Fibroblast of lung (primary cell): ENCODE measurements around the gene DOHH. TPM values are rescaled to one million over a fixed set of nuclear protein-coding genes. Genes with fewer than 3 reads are reported as not detected.

Source experiments
- DNase-seq, 2 donors: peaks; one replicate each; pipeline versions ENCODE4 v3.0.0 to v3.0.0-alpha.2; 2010; ENCODE audit warnings: low read depth in 2 of 2
- H2AFZ ChIP-seq: 2 replicates; pipeline ENCODE4 v1.5.1; 2012; ENCODE audit warnings: low read length, control low read depth, inconsistent platforms
- H3K27ac ChIP-seq: 2 replicates; pipeline ENCODE4 v1.5.1; 2011; ENCODE audit warnings: low read length, control low read depth; ENCODE audit not compliant: insufficient read depth
- H3K27me3 ChIP-seq: 2 replicates; pipeline ENCODE4 v1.5.1; 2011; ENCODE audit warnings: mild to moderate bottlenecking, low read length; ENCODE audit not compliant: control insufficient read depth, insufficient read depth
- H3K36me3 ChIP-seq: 2 replicates; pipeline ENCODE4 v1.5.1; 2011; ENCODE audit warnings: low read length; ENCODE audit not compliant: control insufficient read depth, insufficient read depth
- H3K4me1 ChIP-seq: 2 replicates; pipeline ENCODE4 v1.5.1; 2011; ENCODE audit warnings: low read length; ENCODE audit not compliant: control insufficient read depth, insufficient read depth; ENCODE audit errors: extremely low read depth
- H3K4me2 ChIP-seq: 2 replicates; pipeline ENCODE4 v1.5.1; 2011; ENCODE audit warnings: low read length, control low read depth; ENCODE audit not compliant: insufficient read depth; ENCODE audit errors: extremely low read depth
- H3K4me3 ChIP-seq, 4 experiments: fragments of 200-600 bp in 1 of 4; sonication (generic) in 1 of 4; replicated peaks in 1 of 4; 2 replicates each; pipeline ENCODE4 v1.5.1; 2011 to 2016; ENCODE audit warnings: low read length in 4 of 4, low read depth in 3 of 4, mild to moderate bottlenecking in 3 of 4, control low read depth in 2 of 4, inconsistent platforms in 1 of 4, mixed read lengths in 1 of 4; ENCODE audit not compliant: insufficient read depth in 1 of 4; ENCODE audit errors: control extremely low read depth in 1 of 4
- H3K79me2 ChIP-seq: 2 replicates; pipeline ENCODE4 v1.5.1; 2012; ENCODE audit warnings: mild to moderate bottlenecking, low read length, inconsistent platforms; ENCODE audit not compliant: control insufficient read depth, insufficient read depth
- H3K9ac ChIP-seq: 2 replicates; pipeline ENCODE4 v1.5.1; 2011; ENCODE audit warnings: mild to moderate bottlenecking, low read length, control low read depth; ENCODE audit not compliant: insufficient read depth
- H3K9me3 ChIP-seq: 2 replicates; pipeline ENCODE4 v1.5.1; 2012; ENCODE audit warnings: low read depth, low read length; ENCODE audit not compliant: control insufficient read depth, insufficient read depth
- H4K20me1 ChIP-seq: 2 replicates; pipeline ENCODE4 v1.5.1; 2011; ENCODE audit warnings: low read length; ENCODE audit not compliant: control insufficient read depth, insufficient read depth; ENCODE audit errors: extremely low read depth
- EZH2 ChIP-seq: IDR thresholded peaks from 2 replicates; pipeline ENCODE4 v1.5.1; 2012; ENCODE audit warnings: low read length, control low read depth, mild to moderate bottlenecking; ENCODE audit errors: missing control alignments
- polyA plus RNA-seq, 2 donors: library from polyadenylated mRNA; depleted of rRNA in 1 of 2; stranded (reverse) in 1 of 2; unstranded in 1 of 2; fragments of >200 nt; gene quantifications; 2 replicates each; pipeline ENCODE4 v1.2.1, GENCODE V29; 2011 to 2012; ENCODE audit warnings: missing spikeins in 1 of 2
- total RNA-seq: library from RNA; depleted of rRNA; stranded (reverse); fragments of >200 nt; gene quantifications from 2 replicates; pipeline ENCODE4 v1.2.1, GENCODE V29; 2014
- TF ChIP-seq, protein P1 (sequence below), 2 donors: IDR thresholded peaks in 1 of 2; conservative IDR thresholded peaks in 1 of 2; 1 replicate in 1 of 2; 2 replicates in 1 of 2; pipeline ENCODE4 v1.5.1; 2011 to 2012; ENCODE audit warnings: low read length in 2 of 2, control low read depth in 1 of 2, inconsistent platforms in 1 of 2, low read depth in 1 of 2, mild to moderate bottlenecking in 1 of 2

DOHH gene
- total and polyA plus RNA-seq, 2 donors (not counting 1 experiment from before 2014, with no cell fraction given) = 4.1 to 10.1 TPM

DNA sequence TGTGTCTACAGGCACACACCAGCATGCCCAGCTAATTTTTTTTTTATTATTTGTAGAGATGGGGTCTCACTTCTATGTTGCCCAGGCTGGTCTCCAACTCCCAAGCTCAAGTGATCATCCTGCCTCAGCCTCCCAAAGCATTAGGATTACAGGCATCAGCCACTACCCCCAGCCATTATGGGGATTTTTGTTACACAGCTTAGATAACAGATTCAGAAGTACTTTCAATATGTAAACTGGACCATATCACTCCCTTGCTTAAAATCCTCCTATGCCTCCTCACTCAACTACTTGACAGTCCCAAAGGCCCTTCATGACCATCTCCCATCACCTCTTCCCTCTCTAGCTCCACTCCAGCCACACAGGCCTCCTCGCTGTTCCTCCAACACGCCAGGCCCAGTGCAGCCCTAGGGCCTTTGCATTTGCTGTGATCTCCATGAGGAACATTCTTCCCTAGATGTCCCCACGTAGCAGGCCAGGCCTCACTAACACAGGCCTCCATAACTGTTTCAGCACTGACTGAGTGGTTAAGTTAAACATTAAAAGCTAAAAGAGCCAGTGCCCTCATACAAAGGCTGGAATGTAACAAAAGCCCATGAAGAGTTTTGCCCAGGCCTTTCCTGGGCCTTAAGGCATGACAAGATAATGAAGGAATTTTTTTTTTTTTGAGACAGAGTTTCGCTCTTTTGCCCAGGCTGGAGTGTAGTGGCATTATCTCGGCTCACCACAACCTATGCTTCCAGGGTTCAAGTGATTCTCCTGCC lies 2.5 kb downstream of the DOHH start:
- H3K27ac ChIP-seq = no peak overlapping the region
- TF ChIP-seq, protein P1, sequence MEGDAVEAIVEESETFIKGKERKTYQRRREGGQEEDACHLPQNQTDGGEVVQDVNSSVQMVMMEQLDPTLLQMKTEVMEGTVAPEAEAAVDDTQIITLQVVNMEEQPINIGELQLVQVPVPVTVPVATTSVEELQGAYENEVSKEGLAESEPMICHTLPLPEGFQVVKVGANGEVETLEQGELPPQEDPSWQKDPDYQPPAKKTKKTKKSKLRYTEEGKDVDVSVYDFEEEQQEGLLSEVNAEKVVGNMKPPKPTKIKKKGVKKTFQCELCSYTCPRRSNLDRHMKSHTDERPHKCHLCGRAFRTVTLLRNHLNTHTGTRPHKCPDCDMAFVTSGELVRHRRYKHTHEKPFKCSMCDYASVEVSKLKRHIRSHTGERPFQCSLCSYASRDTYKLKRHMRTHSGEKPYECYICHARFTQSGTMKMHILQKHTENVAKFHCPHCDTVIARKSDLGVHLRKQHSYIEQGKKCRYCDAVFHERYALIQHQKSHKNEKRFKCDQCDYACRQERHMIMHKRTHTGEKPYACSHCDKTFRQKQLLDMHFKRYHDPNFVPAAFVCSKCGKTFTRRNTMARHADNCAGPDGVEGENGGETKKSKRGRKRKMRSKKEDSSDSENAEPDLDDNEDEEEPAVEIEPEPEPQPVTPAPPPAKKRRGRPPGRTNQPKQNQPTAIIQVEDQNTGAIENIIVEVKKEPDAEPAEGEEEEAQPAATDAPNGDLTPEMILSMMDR (conservative IDR thresholded peaks at IDR 0.05 in 1 of 2, IDR thresholded peaks at IDR 0.05 in 1 of 2; ENCODE audit: low read depth in 1 of 2, low read length in 2 of 2) = no peak
- no peak for TF ChIP-seq EZH2

DNA sequence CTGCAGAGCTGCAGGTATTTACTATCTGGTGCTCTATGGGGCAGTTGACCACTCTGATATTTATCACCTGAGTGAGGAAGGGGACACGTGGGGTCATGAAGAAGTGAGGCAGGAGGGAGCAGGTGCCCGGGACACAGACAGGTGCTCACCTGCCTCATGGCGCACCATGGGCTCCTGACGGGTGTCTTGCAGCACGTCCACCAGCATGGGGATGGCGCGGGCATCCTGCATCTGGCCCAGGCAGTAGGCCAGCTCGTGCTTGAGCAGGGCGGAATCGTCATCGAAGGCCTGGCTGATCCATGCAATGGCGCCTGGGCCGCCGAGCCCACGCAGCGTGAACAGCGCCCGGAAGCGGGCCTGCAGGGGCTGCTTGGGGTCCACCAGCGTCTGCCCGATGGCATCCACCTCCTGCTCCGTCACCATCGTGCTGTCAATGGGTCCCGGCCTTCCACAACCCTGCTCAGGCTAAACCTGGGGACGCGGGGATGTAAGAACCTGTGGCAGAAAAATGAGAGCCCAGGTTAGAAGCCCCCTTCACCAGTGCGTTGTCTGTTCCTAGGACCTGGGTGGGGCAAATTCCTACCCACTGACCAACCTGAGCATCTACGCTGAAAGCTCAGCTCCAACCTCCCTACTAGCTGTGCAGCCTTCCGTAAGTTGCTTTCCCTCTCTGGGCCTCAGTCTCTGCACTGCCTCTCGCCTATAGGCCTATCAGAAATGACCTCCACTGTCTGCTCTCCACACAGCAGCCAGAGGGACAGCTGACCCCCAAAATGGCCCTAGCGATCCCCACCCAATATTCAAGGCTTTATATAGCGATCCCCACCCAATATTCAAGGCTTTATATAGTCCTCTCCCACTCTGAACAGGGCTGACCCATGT lies 3.8 kb downstream of the DOHH start:
- Histone ChIP-seq H3K79me2 (peaks cover 19% of the 10 kb centered on the region), H3K36me3 (peaks cover 19% of the 10 kb centered on the region), H3K27ac (no peak overlapping the region), H4K20me1 (no peaks in the 10 kb centered on the region), H3K4me1 (peaks cover 8% of the 10 kb centered on the region), H3K27me3 (no peaks in the 10 kb centered on the region), H3K9ac (no peak overlapping the region), H2AFZ (no peak overlapping the region), H3K4me3 (no peak overlapping the region), H3K4me2 (no peak overlapping the region), H3K9me3 (no peaks in the 10 kb centered on the region)
- no peak for DNase-seq
- TF ChIP-seq, protein P1 (conservative IDR thresholded peaks at IDR 0.05 in 1 of 2, IDR thresholded peaks at IDR 0.05 in 1 of 2; ENCODE audit: low read depth in 1 of 2, low read length in 2 of 2) = no peak
- TF ChIP-seq EZH2 = no peak

More for the DNA sequence above, 2.5 kb downstream of the DOHH start:
- DNase-seq = no peak
- Histone ChIP-seq H3K4me1 (peaks cover 8% of the 10 kb centered on the region), H4K20me1 (no peaks in the 10 kb centered on the region), H3K4me2 (no peak overlapping the region), H3K79me2 (peaks cover 19% of the 10 kb centered on the region), H3K9ac (no peak overlapping the region), H3K27me3 (no peaks in the 10 kb centered on the region), H3K36me3 (peaks cover 13% of the 10 kb centered on the region), H2AFZ (no peak overlapping the region), H3K4me3 (no peak overlapping the region), H3K9me3 (no peaks in the 10 kb centered on the region)

DNA sequence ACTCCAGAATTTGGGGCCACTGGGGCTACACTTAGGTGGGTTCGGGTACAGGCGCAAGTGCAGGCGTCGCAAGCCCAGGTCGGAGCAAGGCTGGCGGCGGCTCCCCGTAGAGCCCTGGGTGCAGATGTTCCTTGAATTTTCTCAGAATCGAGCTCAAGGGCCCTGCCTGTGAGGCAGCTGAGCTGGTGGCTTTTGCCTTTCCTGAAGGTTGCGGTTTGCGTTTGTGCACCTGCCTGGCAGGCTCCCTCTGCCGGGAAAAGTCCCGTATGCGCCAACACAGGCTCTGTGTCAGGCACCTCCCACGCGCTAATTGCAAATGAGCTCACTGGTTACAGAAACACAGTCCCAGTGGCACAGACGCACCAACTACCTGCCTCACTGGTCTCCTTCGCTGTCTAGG lies 5.9 kb downstream of the DOHH start:
- DNase-seq = no peak
- H3K9me3 ChIP-seq = no peaks in the 10 kb centered on the region
- no peaks in the 10 kb centered on the region for H4K20me1 ChIP-seq
- H2AFZ ChIP-seq = no peak overlapping the region
- H3K27ac ChIP-seq = no peak overlapping the region
- H3K9ac ChIP-seq = no peak overlapping the region
- H3K27me3 ChIP-seq = no peaks in the 10 kb centered on the region
- H3K79me2 ChIP-seq = peaks cover 10% of the 10 kb centered on the region
- peaks cover under 1% of the 10 kb centered on the region for H3K4me1 ChIP-seq
- TF ChIP-seq EZH2 = no peak
- TF ChIP-seq, protein P1 (conservative IDR thresholded peaks at IDR 0.05 in 1 of 2, IDR thresholded peaks at IDR 0.05 in 1 of 2; ENCODE audit: low read depth in 1 of 2, low read length in 2 of 2) = no peak
- H3K4me3 ChIP-seq = no peak overlapping the region
- H3K36me3 ChIP-seq = peaks cover 21% of the 10 kb centered on the region
- H3K4me2 ChIP-seq = no peak overlapping the region
